Caco-2 (cell line): ENCODE data around the gene KNSTRN. TPM values are rescaled to one million over a fixed set of nuclear protein-coding genes. Genes with fewer than 3 reads are reported as not detected.

Experiments
- BruUV-seq: library from RNA; stranded (reverse); fragments of 400-500 nt; replicated peaks from 2 replicates; lab custom pipeline; 2021; lab: Mats Ljungman, UMichigan
- CTCF ChIA-PET: fragments of 300-600 bp; sonication (Branson Sonifier 250); formaldehyde crosslinking; loops from one replicate; lab custom pipeline; 2022; ENCODE audit warnings: antibody characterized with exemption; lab: Charles Lee
- POLR2A ChIA-PET: fragments of 300-600 bp; sonication (Branson Sonifier 250); formaldehyde crosslinking; loops from one replicate; lab custom pipeline; 2022; ENCODE audit warnings: antibody characterized with exemption; lab: Charles Lee
- DNase-seq, 2 experiments: peaks; one replicate each; pipeline versions ENCODE4 v3.0.0 to v3.0.0-alpha.2; 2020 to 2022
- H3K27me3 ChIP-seq: replicated peaks from 2 replicates; pipeline ENCODE4 v1.6.0; 2011; ENCODE audit warnings: low read length; ENCODE audit not compliant: control insufficient read depth, insufficient read depth
- H3K36me3 ChIP-seq: 2 replicates; pipeline ENCODE4 v1.5.1; 2011; ENCODE audit warnings: low read length; ENCODE audit not compliant: control insufficient read depth, insufficient read depth
- H3K4me1 ChIP-seq: fragments of 250-450 bp; sonication (Bioruptor Pico); 2 replicates; pipeline ENCODE4 v1.5.1; 2020; ENCODE audit warnings: mild to moderate bottlenecking
- H3K4me3 ChIP-seq: 2 replicates; pipeline ENCODE4 v1.5.1; 2011; ENCODE audit warnings: low read depth, mild to moderate bottlenecking, control low read depth, low read length
- H3K9me3 ChIP-seq: fragments of 250-450 bp; sonication (Bioruptor Pico); 2 replicates; pipeline ENCODE4 v1.5.1; 2020; ENCODE audit warnings: mild to moderate bottlenecking, moderate library complexity
- H3K27ac Mint-ChIP-seq: one replicate; pipeline ENCODE4 v1.8.0; 2022; ENCODE audit warnings: mixed read lengths; ENCODE audit not compliant: unreplicated experiment
- H3K27me3 Mint-ChIP-seq: one replicate; pipeline ENCODE4 v1.8.0; 2022; ENCODE audit warnings: mixed read lengths; ENCODE audit not compliant: insufficient read depth, unreplicated experiment
- H3K36me3 Mint-ChIP-seq: one replicate; pipeline ENCODE4 v1.8.0; 2022; ENCODE audit warnings: mild to moderate bottlenecking, mixed read lengths; ENCODE audit not compliant: insufficient read depth, unreplicated experiment
- H3K4me1 Mint-ChIP-seq: one replicate; pipeline ENCODE4 v1.8.0; 2022; ENCODE audit warnings: low read depth, mixed read lengths; ENCODE audit not compliant: unreplicated experiment
- H3K4me3 Mint-ChIP-seq: one replicate; pipeline ENCODE4 v1.8.0; 2022; ENCODE audit warnings: mild to moderate bottlenecking, moderate library complexity, mixed read lengths; ENCODE audit not compliant: unreplicated experiment
- H3K9me3 Mint-ChIP-seq: one replicate; pipeline ENCODE4 v1.8.0; 2022; ENCODE audit warnings: mixed read lengths; ENCODE audit not compliant: unreplicated experiment
- CTCF ChIP-seq, 2 experiments: fragments of 200-600 bp in 1 of 2; IDR thresholded peaks; 1 replicate in 1 of 2; 2 replicates in 1 of 2; pipeline versions ENCODE4 v1.5.1 to v1.8.0; 2011 to 2022; ENCODE audit warnings: antibody characterized with exemption in 1 of 2, control low read depth in 1 of 2, inconsistent platforms in 1 of 2, low read depth in 1 of 2, low read length in 1 of 2, mild to moderate bottlenecking in 1 of 2, moderate library complexity in 1 of 2; ENCODE audit not compliant: insufficient read depth in 1 of 2, severe bottlenecking in 1 of 2, unreplicated experiment in 1 of 2
- intact Hi-C: fragments of 100-400 bp; cut with micrococcal nuclease; formaldehyde crosslinking; loops from one replicate; pipeline ENCODE4 v1.10.0; 2022; ENCODE audit not compliant: unreplicated experiment
- total RNA-seq: library from RNA; stranded (reverse); gene quantifications from 2 replicates; pipeline ENCODE4 v1.2.3, GENCODE V29; 2022

KNSTRN gene
- total RNA-seq, 1 experiment from 2014 or later: 74.7 TPM

GRCh38 chr15:40379374-40379773 lies 3.1 kb upstream of the KNSTRN start:
- DNase-seq: no peak
- H3K27me3 Mint-ChIP-seq: no peaks in the 10 kb centered on the region
- peaks cover 18% of the 10 kb centered on the region for H3K36me3 Mint-ChIP-seq
- no peak overlapping the region for H3K27ac Mint-ChIP-seq
- no peaks in the 10 kb centered on the region for H3K4me1 Mint-ChIP-seq
- TF ChIP-seq CTCF (IDR thresholded peaks at IDR 0.05; ENCODE audit: insufficient read depth in 1 of 2, low read depth in 1 of 2, low read length in 1 of 2, severe bottlenecking in 1 of 2, unreplicated experiment in 1 of 2): no peak
- CTCF ChIA-PET: no interaction called here
- H3K4me3 Mint-ChIP-seq: no peak overlapping the region
- Histone ChIP-seq H3K36me3 (no peaks in the 10 kb centered on the region), H3K27me3 (no peaks in the 10 kb centered on the region), H3K4me1 (peaks cover 5% of the 10 kb centered on the region), H3K4me3 (no peak overlapping the region), H3K9me3 (no peaks in the 10 kb centered on the region)
- POLR2A ChIA-PET: no interaction called here
- no TSS peak for BruUV-seq
- intact Hi-C loops: no loop called here
- H3K9me3 Mint-ChIP-seq: no peaks in the 10 kb centered on the region

- H3K4me3 ChIP-seq: no peak overlapping the region
- H3K36me3 Mint-ChIP-seq: peaks cover 18% of the 10 kb centered on the region
- H3K4me3 Mint-ChIP-seq: no peak overlapping the region
- H3K27ac Mint-ChIP-seq: no peak overlapping the region
- BruUV-seq: no TSS peak
- H3K36me3 ChIP-seq: no peaks in the 10 kb centered on the region
- TF ChIP-seq CTCF (IDR thresholded peaks at IDR 0.05; ENCODE audit: insufficient read depth in 1 of 2, low read depth in 1 of 2, low read length in 1 of 2, severe bottlenecking in 1 of 2, unreplicated experiment in 1 of 2): no peak
- no peak for DNase-seq
- peaks cover 5% of the 10 kb centered on the region for H3K4me1 ChIP-seq
- H3K9me3 Mint-ChIP-seq: no peaks in the 10 kb centered on the region
- no peaks in the 10 kb centered on the region for H3K4me1 Mint-ChIP-seq
- ChIA-PET POLR2A (interaction anchor here (0.6 kb wide), 1 partner anchor 75 kb away, joined by 3 read pairs; no protein-coding TSS in a partner anchor), CTCF (no interaction called here)
- intact Hi-C loops: no loop called here
- no peaks in the 10 kb centered on the region for H3K27me3 Mint-ChIP-seq
- H3K9me3 ChIP-seq: no peaks in the 10 kb centered on the region
- H3K27me3 ChIP-seq: no peaks in the 10 kb centered on the region
Measured at GRCh38 chr15:40379853-40380252, 2.7 kb upstream of the KNSTRN start.

- Histone ChIP-seq H3K27me3 (no peaks in the 10 kb centered on the region), H3K4me1 (peaks cover 5% of the 10 kb centered on the region), H3K9me3 (no peaks in the 10 kb centered on the region), H3K36me3 (peaks cover 1% of the 10 kb centered on the region; the same call in 1 of the 2 replicates), H3K4me3 (no peak overlapping the region)
- H3K27ac Mint-ChIP-seq: no peak overlapping the region
- no peaks in the 10 kb centered on the region for H3K9me3 Mint-ChIP-seq
- no TSS peak for BruUV-seq
- intact Hi-C loops: no loop called here
- H3K36me3 Mint-ChIP-seq: peaks cover 18% of the 10 kb centered on the region
- no peak for TF ChIP-seq CTCF (IDR thresholded peaks at IDR 0.05; ENCODE audit: insufficient read depth in 1 of 2, low read depth in 1 of 2, low read length in 1 of 2, severe bottlenecking in 1 of 2, unreplicated experiment in 1 of 2)
- CTCF ChIA-PET: no interaction called here
- POLR2A ChIA-PET: interaction anchor here (0.6 kb wide), 1 partner anchor 74 kb away, joined by 3 read pairs; no protein-coding TSS in a partner anchor
- no peaks in the 10 kb centered on the region for H3K4me1 Mint-ChIP-seq
- H3K27me3 Mint-ChIP-seq: no peaks in the 10 kb centered on the region
- no peak overlapping the region for H3K4me3 Mint-ChIP-seq
- DNase-seq: no peak
Measured at GRCh38 chr15:40380636-40381035, 1.9 kb upstream of the KNSTRN start.
